Bronchus fibroblast of lung (primary cell): Measurements from ENCODE around the gene TRIM59. TPM values are rescaled to one million over a fixed set of nuclear protein-coding genes. Genes with fewer than 3 reads are reported as not detected.

Experiments used
- total RNA-seq: library from RNA; depleted of rRNA; stranded (reverse); fragments of >200 nt; gene quantifications from 2 replicates; pipeline ENCODE4 v1.2.3, GENCODE V29; 2015

The TRIM59 gene
- total RNA-seq: 36.7 and 39.2 TPM in 2 replicates

GRCh38 chr3:160449636-160450598 lies at the start of gene TRIM59:
Gene TRIM59 (minus strand): TSS chr3:160449786. CDS start chr3:160439183, 10,603 bp downstream.

GRCh38 chr3:160399125-160400029 lies 50.2 kb downstream of the TRIM59 start, which contains the start of the genes IFT80 and SMC4:
Gene IFT80 (minus strand): TSS chr3:160399225. CDS start chr3:160384600, 14,625 bp downstream.
Gene SMC4 (plus strand): TSS chr3:160399650. CDS start chr3:160400827, 1,177 bp downstream.

Other genes with a start within 250 kb of the TRIM59 start
- not detected in 2 replicates for gene C3orf80, start 224.4 kb downstream of the TRIM59 start, total RNA-seq
- 17.8 and 28.7 TPM in 2 replicates for gene IFT80, start 50.6 kb downstream of the TRIM59 start, total RNA-seq
- 87.1 and 103 TPM in 2 replicates for gene SMC4, start 50.1 kb downstream of the TRIM59 start, total RNA-seq
- gene KPNA4, start 115.8 kb upstream of the TRIM59 start, total RNA-seq: 17.8 and 19.5 TPM in 2 replicates
- not detected in 2 replicates for gene ARL14, start 227.4 kb upstream of the TRIM59 start, total RNA-seq